ENCODE data around the gene GRAMD1B. TPM values are rescaled to one million over a fixed set of nuclear protein-coding genes. Genes with fewer than 3 reads are reported as not detected.
"Not testable (repeated sequence)": the region's sequence is repeated elsewhere in the genome, so short reads cannot be mapped to it uniquely, and the experiment has no call there.

Gene GRAMD1B
- total and polyA plus RNA-seq, 4 donors: 28.7 to 51.5 (median 45.9) TPM

DNA sequence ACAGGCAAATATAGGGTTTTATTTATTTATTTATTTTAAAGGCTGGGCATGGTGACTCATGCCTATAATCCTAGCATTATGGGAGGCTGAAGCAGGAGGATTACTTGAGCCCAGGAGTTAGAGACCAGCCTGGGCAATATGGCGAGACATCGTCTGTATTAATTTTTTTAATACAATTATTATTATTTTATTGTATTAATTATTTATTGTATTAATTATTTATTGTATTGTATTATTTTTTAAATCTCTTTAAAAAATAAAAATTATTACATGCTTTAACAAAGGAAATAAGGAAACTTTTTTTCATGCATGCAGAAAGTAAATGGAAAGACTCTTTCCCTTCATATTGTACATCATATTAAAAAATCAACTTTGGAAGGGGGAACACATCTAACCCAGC is 220.8 kb downstream of the GRAMD1B start:
- DNase-seq (ENCODE audit: low read depth in 4 of 6, low spot score in 6 of 6): no peak
- Histone ChIP-seq H3K27ac (ENCODE audit: low read depth, low read length) (no peak overlapping the region), H3K9me3 (ENCODE audit: control insufficient read depth, insufficient read depth, low read length) (no peaks in the 10 kb centered on the region), H3K4me3 (ENCODE audit: low read depth, low read length) (no peak overlapping the region), H3K36me3 (ENCODE audit: control insufficient read depth, insufficient read depth, low read length) (no peaks in the 10 kb centered on the region), H3K27me3 (ENCODE audit: control insufficient read depth, insufficient read depth, low read length) (peaks cover 8% of the 10 kb centered on the region), H3K4me1 (ENCODE audit: control insufficient read depth, insufficient read depth, low read length) (peaks cover 18% of the 10 kb centered on the region)
- WGBS (ENCODE audit: insufficient coverage): no CpG with 5 or more reads among the region's 2 CpGs

- Histone ChIP-seq H3K9me3 (ENCODE audit: control insufficient read depth, insufficient read depth, low read length) (no peaks in the 10 kb centered on the region), H3K27ac (ENCODE audit: low read depth, low read length) (no peak overlapping the region), H3K4me1 (ENCODE audit: control insufficient read depth, insufficient read depth, low read length) (peaks cover 18% of the 10 kb centered on the region), H3K36me3 (ENCODE audit: control insufficient read depth, insufficient read depth, low read length) (no peaks in the 10 kb centered on the region), H3K27me3 (ENCODE audit: control insufficient read depth, insufficient read depth, low read length) (peaks cover 8% of the 10 kb centered on the region), H3K4me3 (ENCODE audit: low read depth, low read length) (peak overlapping the region; percentile 63)
- peak in 2 of 6 donors; percentile 38 for DNase-seq (ENCODE audit: low read depth in 4 of 6, low spot score in 6 of 6)
- WGBS (ENCODE audit: insufficient coverage): no CpG with 5 or more reads among the region's 2 CpGs
Measured at GRCh38 chr11:123652599-123652998, 222.5 kb downstream of the GRAMD1B start.

- H3K27ac ChIP-seq (ENCODE audit: low read depth, low read length): no peak overlapping the region
- H3K9me3 ChIP-seq (ENCODE audit: control insufficient read depth, insufficient read depth, low read length): no peaks in the 10 kb centered on the region
- H3K27me3 ChIP-seq (ENCODE audit: control insufficient read depth, insufficient read depth, low read length): peaks cover 8% of the 10 kb centered on the region
- peak overlapping the region; percentile 63 for H3K4me3 ChIP-seq (ENCODE audit: low read depth, low read length)
- WGBS (ENCODE audit: insufficient coverage): 5% methylated on average over 7 of the region's 10 CpGs
- DNase-seq (ENCODE audit: low read depth in 4 of 6, low spot score in 6 of 6): peak in 1 of 6 donors; percentile 76
- peaks cover 18% of the 10 kb centered on the region for H3K4me1 ChIP-seq (ENCODE audit: control insufficient read depth, insufficient read depth, low read length)
- no peaks in the 10 kb centered on the region for H3K36me3 ChIP-seq (ENCODE audit: control insufficient read depth, insufficient read depth, low read length)
Measured at GRCh38 chr11:123653483-123653826, 223.4 kb downstream of the GRAMD1B start.

- H3K36me3 ChIP-seq (ENCODE audit: control insufficient read depth, insufficient read depth, low read length): no peaks in the 10 kb centered on the region
- WGBS (ENCODE audit: insufficient coverage): under 1% methylated on average over 62 of the region's 64 CpGs
- peak overlapping the region; percentile 40 for H3K27ac ChIP-seq (ENCODE audit: low read depth, low read length)
- peak overlapping the region; percentile 63 for H3K4me3 ChIP-seq (ENCODE audit: low read depth, low read length)
- DNase-seq (ENCODE audit: low read depth in 4 of 6, low spot score in 6 of 6): peak in 2 of 6 donors; percentile 73 to 74
- H3K9me3 ChIP-seq (ENCODE audit: control insufficient read depth, insufficient read depth, low read length): no peaks in the 10 kb centered on the region
- peaks cover 18% of the 10 kb centered on the region for H3K4me1 ChIP-seq (ENCODE audit: control insufficient read depth, insufficient read depth, low read length)
- peaks cover 8% of the 10 kb centered on the region for H3K27me3 ChIP-seq (ENCODE audit: control insufficient read depth, insufficient read depth, low read length)
Measured at GRCh38 chr11:123653827-123654565, 223.9 kb downstream of the GRAMD1B start.

DNA sequence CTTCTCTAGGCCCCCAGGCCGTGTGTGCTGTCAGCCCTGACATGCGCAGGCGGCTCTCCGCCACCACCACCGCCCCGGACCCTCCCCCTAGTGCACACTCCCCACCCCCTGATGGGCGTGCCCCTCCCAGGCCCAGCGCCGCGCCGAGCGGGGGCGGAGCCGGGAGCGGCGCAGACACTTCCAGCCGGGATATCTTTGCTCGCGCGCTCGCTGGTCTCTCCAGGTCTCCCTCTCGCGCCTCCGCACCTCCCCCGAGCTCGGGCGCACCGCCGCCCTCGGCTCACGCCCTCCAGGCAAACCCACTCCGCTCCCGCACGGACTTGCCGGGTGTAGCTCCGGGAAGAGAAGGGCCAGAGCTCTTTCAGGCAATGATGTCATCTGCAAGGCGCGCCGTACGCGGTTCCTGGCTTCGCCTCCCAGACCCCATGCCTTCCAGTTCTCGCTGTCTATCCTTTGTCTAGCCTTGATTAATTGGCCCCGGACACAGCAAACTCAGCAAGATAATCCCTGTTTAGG is 224.6 kb downstream of the GRAMD1B start, which contains the start of gene SCN3B:
SCN3B (minus strand) TSS at position 59 of the 516 bp plus-strand sequence. CDS start 823 bp downstream, outside the sequence.
- under 1% methylated on average over 41 of the region's 44 CpGs for WGBS (ENCODE audit: insufficient coverage)
- Histone ChIP-seq H3K36me3 (ENCODE audit: control insufficient read depth, insufficient read depth, low read length) (no peaks in the 10 kb centered on the region), H3K9me3 (ENCODE audit: control insufficient read depth, insufficient read depth, low read length) (no peaks in the 10 kb centered on the region), H3K27ac (ENCODE audit: low read depth, low read length) (peak within 1 kb of the TSS; percentile 40), H3K27me3 (ENCODE audit: control insufficient read depth, insufficient read depth, low read length) (peaks cover 8% of the 10 kb centered on the region), H3K4me1 (ENCODE audit: control insufficient read depth, insufficient read depth, low read length) (peaks cover 18% of the 10 kb centered on the region), H3K4me3 (ENCODE audit: low read depth, low read length) (peak within 1 kb of the TSS; percentile 63)
- DNase-seq (ENCODE audit: low read depth in 4 of 6, low spot score in 6 of 6): peak in 5 of 6 donors; percentile 50 to 97 (median 79)

DNA sequence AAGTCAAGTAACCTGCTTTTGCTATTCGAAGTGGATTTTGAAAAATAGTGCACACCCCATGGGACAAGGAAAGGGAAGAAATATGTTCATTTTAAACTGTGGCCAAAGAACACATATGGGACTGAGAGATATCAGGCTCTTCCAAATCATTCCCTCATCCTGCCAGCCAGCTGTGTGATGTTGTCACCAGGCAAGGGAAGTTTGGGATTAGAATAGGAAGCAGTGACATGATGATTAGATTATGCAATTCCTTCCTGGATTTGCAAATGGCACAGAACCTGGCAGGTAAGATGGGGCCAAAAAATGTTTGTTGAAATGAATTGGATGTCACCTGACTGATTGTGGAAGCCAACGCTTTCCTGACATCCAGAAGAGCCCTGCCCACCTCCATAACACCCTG is 229.2 kb downstream of the GRAMD1B start:
- Histone ChIP-seq H3K27ac (ENCODE audit: low read depth, low read length) (no peak overlapping the region), H3K27me3 (ENCODE audit: control insufficient read depth, insufficient read depth, low read length) (no peaks in the 10 kb centered on the region), H3K4me1 (ENCODE audit: control insufficient read depth, insufficient read depth, low read length) (peaks cover 7% of the 10 kb centered on the region), H3K4me3 (ENCODE audit: low read depth, low read length) (no peak overlapping the region), H3K36me3 (ENCODE audit: control insufficient read depth, insufficient read depth, low read length) (no peaks in the 10 kb centered on the region), H3K9me3 (ENCODE audit: control insufficient read depth, insufficient read depth, low read length) (no peaks in the 10 kb centered on the region)
- no CpG with 5 or more reads among the region's 2 CpGs for WGBS (ENCODE audit: insufficient coverage)
- DNase-seq (ENCODE audit: low read depth in 4 of 6, low spot score in 6 of 6): no peak

DNA sequence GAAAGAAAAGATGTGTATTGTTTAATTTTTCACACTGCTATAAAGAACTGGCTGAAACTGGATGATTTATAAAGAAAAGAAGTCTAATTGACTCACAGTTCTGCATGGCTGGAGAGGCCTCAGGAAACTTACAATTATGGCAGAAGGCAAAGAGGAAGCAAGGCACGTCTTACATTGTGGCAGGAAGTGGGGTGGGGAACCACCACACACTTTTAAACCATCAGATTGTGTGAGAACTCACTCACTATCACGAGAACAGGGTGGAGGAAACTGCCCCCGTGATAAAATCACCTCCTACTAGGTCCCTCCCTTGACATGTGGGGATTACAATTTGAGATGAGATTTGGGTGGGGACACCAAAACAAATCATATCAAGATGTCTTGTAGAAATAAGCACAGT is 229.9 kb downstream of the GRAMD1B start:
- DNase-seq (ENCODE audit: low read depth in 4 of 6, low spot score in 6 of 6); H3K4me3 ChIP-seq (ENCODE audit: low read depth, low read length); H3K27ac ChIP-seq (ENCODE audit: low read depth, low read length); H3K27me3 ChIP-seq (ENCODE audit: control insufficient read depth, insufficient read depth, low read length); H3K36me3 ChIP-seq (ENCODE audit: control insufficient read depth, insufficient read depth, low read length); H3K9me3 ChIP-seq (ENCODE audit: control insufficient read depth, insufficient read depth, low read length); H3K4me1 ChIP-seq (ENCODE audit: control insufficient read depth, insufficient read depth, low read length): not testable (repeated sequence)
- no CpG with 5 or more reads among the region's 3 CpGs for WGBS (ENCODE audit: insufficient coverage)

DNA sequence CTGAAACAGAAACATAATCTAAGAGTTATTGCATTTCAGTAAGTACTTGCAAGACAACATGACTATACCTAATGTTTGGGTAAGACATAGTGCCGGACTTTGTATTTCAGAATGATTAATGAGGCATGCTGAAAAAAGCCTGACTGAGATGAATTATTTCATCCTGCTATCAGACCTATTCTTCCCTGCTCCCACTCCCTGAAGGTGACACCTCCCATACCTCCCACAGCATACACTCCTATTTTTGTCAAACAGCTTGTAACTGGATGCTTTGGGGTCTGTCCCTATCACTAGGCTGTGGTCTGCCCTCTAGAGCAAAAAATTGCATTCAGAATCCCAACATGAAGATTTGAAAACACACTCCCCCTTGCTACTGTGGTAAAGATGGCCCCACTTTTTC is 235.2 kb downstream of the GRAMD1B start:
- no CpG with 5 or more reads among the region's 1 CpG for WGBS (ENCODE audit: insufficient coverage)
- no peaks in the 10 kb centered on the region for H3K27me3 ChIP-seq (ENCODE audit: control insufficient read depth, insufficient read depth, low read length)
- no peak overlapping the region for H3K27ac ChIP-seq (ENCODE audit: low read depth, low read length)
- no peak overlapping the region for H3K4me3 ChIP-seq (ENCODE audit: low read depth, low read length)
- H3K36me3 ChIP-seq (ENCODE audit: control insufficient read depth, insufficient read depth, low read length): no peaks in the 10 kb centered on the region
- no peaks in the 10 kb centered on the region for H3K4me1 ChIP-seq (ENCODE audit: control insufficient read depth, insufficient read depth, low read length)
- no peak for DNase-seq (ENCODE audit: low read depth in 4 of 6, low spot score in 6 of 6)
- no peaks in the 10 kb centered on the region for H3K9me3 ChIP-seq (ENCODE audit: control insufficient read depth, insufficient read depth, low read length)

DNA sequence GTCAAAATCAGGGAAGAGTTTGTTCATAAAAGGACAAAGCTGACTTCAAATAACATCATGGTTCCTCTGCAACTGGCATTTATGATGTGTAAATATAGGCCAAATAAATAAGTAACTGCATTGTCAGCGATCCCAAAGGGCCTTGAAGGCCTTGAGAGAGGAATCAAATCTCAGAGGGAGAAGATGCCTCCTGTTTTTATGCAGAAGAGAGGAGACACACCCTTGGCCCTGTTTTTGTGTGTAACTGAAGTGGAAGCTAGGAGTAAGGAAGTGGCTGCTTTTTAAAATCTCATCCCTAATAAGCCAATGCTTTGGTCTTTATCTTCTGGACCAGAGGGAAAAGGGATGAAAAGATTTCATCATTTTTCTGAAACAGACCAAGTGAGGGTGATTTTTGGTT is 240.0 kb downstream of the GRAMD1B start:
- no peak for DNase-seq (ENCODE audit: low read depth in 4 of 6, low spot score in 6 of 6)
- Histone ChIP-seq H3K27me3 (ENCODE audit: control insufficient read depth, insufficient read depth, low read length) (no peaks in the 10 kb centered on the region), H3K4me1 (ENCODE audit: control insufficient read depth, insufficient read depth, low read length) (no peaks in the 10 kb centered on the region), H3K27ac (ENCODE audit: low read depth, low read length) (no peak overlapping the region), H3K36me3 (ENCODE audit: control insufficient read depth, insufficient read depth, low read length) (no peaks in the 10 kb centered on the region), H3K9me3 (ENCODE audit: control insufficient read depth, insufficient read depth, low read length) (no peaks in the 10 kb centered on the region), H3K4me3 (ENCODE audit: low read depth, low read length) (no peak overlapping the region)
- 71% methylated on average over 1 of the region's 1 CpG for WGBS (ENCODE audit: insufficient coverage)

DNA sequence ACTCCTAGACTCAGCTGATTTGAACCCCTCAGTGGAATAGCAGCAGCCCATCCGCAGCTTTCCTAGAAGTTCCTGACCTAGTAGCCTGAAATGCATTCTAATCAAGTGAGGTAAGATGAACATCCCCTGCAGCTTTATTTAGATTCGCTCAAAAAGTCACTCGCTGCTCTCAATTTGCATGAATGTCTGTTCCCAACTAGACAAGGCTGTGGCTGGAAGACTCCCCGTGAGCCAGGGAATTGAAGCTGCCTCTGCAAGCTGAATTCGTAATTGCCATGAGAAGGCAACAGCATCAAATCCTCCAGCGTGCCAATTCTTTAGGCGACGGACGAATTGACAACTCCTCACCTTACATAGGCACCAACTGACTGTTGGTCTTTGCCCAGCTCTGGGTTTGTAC is 241.5 kb downstream of the GRAMD1B start:
- peak in 3 of 6 donors; percentile 15 to 76 (median 46) for DNase-seq (ENCODE audit: low read depth in 4 of 6, low spot score in 6 of 6)
- H3K4me1 ChIP-seq (ENCODE audit: control insufficient read depth, insufficient read depth, low read length): no peaks in the 10 kb centered on the region
- no peaks in the 10 kb centered on the region for H3K27me3 ChIP-seq (ENCODE audit: control insufficient read depth, insufficient read depth, low read length)
- no peak overlapping the region for H3K27ac ChIP-seq (ENCODE audit: low read depth, low read length)
- 31% methylated on average over 8 of the region's 9 CpGs for WGBS (ENCODE audit: insufficient coverage)
- H3K36me3 ChIP-seq (ENCODE audit: control insufficient read depth, insufficient read depth, low read length): no peaks in the 10 kb centered on the region
- H3K4me3 ChIP-seq (ENCODE audit: low read depth, low read length): no peak overlapping the region
- no peaks in the 10 kb centered on the region for H3K9me3 ChIP-seq (ENCODE audit: control insufficient read depth, insufficient read depth, low read length)
